GM18507 (cell line): ENCODE data around the gene LRRC8D.
"Not testable (repeated sequence)": the region's sequence is repeated elsewhere in the genome, so short reads cannot be mapped to it uniquely, and the experiment has no call there.

Source experiments
- DNase-seq: peaks from one replicate; pipeline ENCODE4 v3.0.0; 2011; ENCODE audit warnings: low read depth; ENCODE audit not compliant: insufficient read length; ENCODE audit errors: extremely low spot score
- FAIRE-seq: peaks from 2 replicates; lab custom pipeline; 2011; peaks lifted over from hg19 to GRCh38; lab: Jason Lieb, UNC

The LRRC8D gene

GRCh38 chr1:89905395-89906058 lies 84.7 kb downstream of the LRRC8D start:
- FAIRE-seq (no peak), DNase-seq (no peak)

- FAIRE-seq (no peak), DNase-seq (no peak)
These were observed 85.3 kb downstream of the LRRC8D start for GRCh38 chr1:89906088-89906487.

- FAIRE-seq, result no peak
- DNase-seq, result no peak
These were observed 86.9 kb downstream of the LRRC8D start for GRCh38 chr1:89907727-89908212.

GRCh38 chr1:89908273-89908671 lies 87.4 kb downstream of the LRRC8D start:
- DNase-seq, result no peak
- FAIRE-seq, result no peak

GRCh38 chr1:89908672-89909436 lies 88.0 kb downstream of the LRRC8D start:
- DNase-seq (no peak), FAIRE-seq (no peak)

GRCh38 chr1:89910268-89910667 lies 89.4 kb downstream of the LRRC8D start:
- FAIRE-seq (no peak), DNase-seq (no peak)

- no peak for FAIRE-seq
- no peak for DNase-seq
These were observed 89.9 kb downstream of the LRRC8D start for GRCh38 chr1:89910780-89911179.

- no peak for DNase-seq
These were observed 90.6 kb downstream of the LRRC8D start for GRCh38 chr1:89911191-89911991.

GRCh38 chr1:89912073-89912472 lies 91.2 kb downstream of the LRRC8D start:
- FAIRE-seq, result no peak
- no peak for DNase-seq

More at GRCh38 chr1:89911191-89911991, 90.6 kb downstream of the LRRC8D start:
- FAIRE-seq, result no peak

- DNase-seq (no peak), FAIRE-seq (no peak)
These were observed 92.7 kb downstream of the LRRC8D start for GRCh38 chr1:89913353-89914095.

- DNase-seq (no peak), FAIRE-seq (no peak)
These were observed 96.5 kb downstream of the LRRC8D start for GRCh38 chr1:89917353-89917752.

- FAIRE-seq (no peak), DNase-seq (no peak)
These were observed 97.4 kb downstream of the LRRC8D start for GRCh38 chr1:89918127-89918793.

GRCh38 chr1:89918794-89919155 lies 97.9 kb downstream of the LRRC8D start:
- DNase-seq (no peak), FAIRE-seq (no peak)

- no peak for FAIRE-seq
These were observed 98.3 kb downstream of the LRRC8D start for GRCh38 chr1:89919174-89919573.

GRCh38 chr1:89922911-89923310 lies 102.1 kb downstream of the LRRC8D start:
- DNase-seq (no peak), FAIRE-seq (no peak)

More at GRCh38 chr1:89919174-89919573, 98.3 kb downstream of the LRRC8D start:
- DNase-seq, result no peak

GRCh38 chr1:89923517-89923916 lies 102.7 kb downstream of the LRRC8D start:
- FAIRE-seq, result no peak
- no peak for DNase-seq

- FAIRE-seq, DNase-seq: not testable (repeated sequence)
These were observed 103.2 kb downstream of the LRRC8D start for GRCh38 chr1:89924075-89924474.

GRCh38 chr1:89927049-89927448 lies 106.2 kb downstream of the LRRC8D start:
- DNase-seq (no peak), FAIRE-seq (no peak)

GRCh38 chr1:89927478-89927877 lies 106.6 kb downstream of the LRRC8D start:
- no peak for FAIRE-seq
- no peak for DNase-seq
